SU-DHL-6 (cell line): ENCODE measurements around the gene RIMKLA.

ENCODE experiments used
- H2AFZ ChIP-seq: fragments of 200-600 bp; sonication (generic); 2 replicates; pipeline ENCODE4 v1.6.1; 2014; ENCODE audit warnings: low read depth, mild to moderate bottlenecking, moderate library complexity, mixed read lengths, antibody characterized with exemption, low read length; ENCODE audit not compliant: severe bottlenecking
- H3F3A ChIP-seq: fragments of 200-600 bp; shearing (Covaris generic); 2 replicates; pipeline ENCODE4 v1.6.0; 2016; ENCODE audit warnings: antibody characterized with exemption, mild to moderate bottlenecking; ENCODE audit not compliant: insufficient read depth
- H3K27ac ChIP-seq: fragments of 200-600 bp; sonication (generic); 2 replicates; pipeline ENCODE4 v1.5.1; 2016; ENCODE audit warnings: low read depth, mild to moderate bottlenecking, low read length, moderate library complexity, mixed read lengths
- H3K27me3 ChIP-seq: fragments of 200-600 bp; sonication (generic), shearing (Covaris generic); 2 replicates; pipeline ENCODE4 v1.6.0; 2014; ENCODE audit warnings: mild to moderate bottlenecking, low read length
- H3K36me3 ChIP-seq: fragments of 200-600 bp; sonication (generic); 2 replicates; pipeline ENCODE4 v1.6.1; 2014; ENCODE audit warnings: mild to moderate bottlenecking, low read length, mixed read lengths
- H3K4me2 ChIP-seq: fragments of 300-600, 200-600 bp; shearing (Covaris generic), sonication (generic); 2 replicates; pipeline ENCODE4 v1.6.0; 2014; ENCODE audit warnings: low read length, low read depth, mild to moderate bottlenecking; ENCODE audit not compliant: poor library complexity, severe bottlenecking
- H3K4me3 ChIP-seq: fragments of 200-600 bp; sonication (generic); 2 replicates; pipeline ENCODE4 v1.5.1; 2014; ENCODE audit warnings: antibody characterized with exemption, low read length, mild to moderate bottlenecking, mixed read lengths; ENCODE audit not compliant: insufficient read depth, poor library complexity, severe bottlenecking
- H3K79me2 ChIP-seq: fragments of 200-600 bp; sonication (generic); 2 replicates; pipeline ENCODE4 v1.6.1; 2014; ENCODE audit warnings: mild to moderate bottlenecking, low read length, moderate library complexity; ENCODE audit not compliant: insufficient read depth
- H3K9ac ChIP-seq: fragments of 200-600 bp; sonication (generic); 2 replicates; pipeline ENCODE4 v1.7.0; 2014; ENCODE audit warnings: mild to moderate bottlenecking, low read length
- H3K9me2 ChIP-seq: fragments of 200-600 bp; sonication (generic); replicated peaks from 2 replicates; pipeline ENCODE4 v1.6.1; 2014; ENCODE audit warnings: low read length; ENCODE audit not compliant: insufficient read depth
- H3K9me3 ChIP-seq: fragments of 200-600 bp; sonication (generic); 2 replicates; pipeline ENCODE4 v1.6.1; 2014; ENCODE audit warnings: low read length, mixed read lengths; ENCODE audit not compliant: insufficient read depth
- H4K20me1 ChIP-seq: fragments of 200-600 bp; sonication (generic); 2 replicates; pipeline ENCODE4 v1.6.1; 2014; ENCODE audit warnings: low read depth, mild to moderate bottlenecking, antibody characterized with exemption, low read length, moderate library complexity, mixed read lengths
- EZH2phosphoT487 ChIP-seq: fragments of 200-600 bp; sonication (generic), shearing (Covaris generic); conservative IDR thresholded peaks from 2 replicates; pipeline ENCODE4 v1.6.1; 2018; ENCODE audit warnings: mild to moderate bottlenecking, antibody characterized with exemption, low read length, moderate library complexity, mixed read lengths
- TF ChIP-seq, protein P1 (sequence below): fragments of 200-600 bp; sonication (generic); IDR thresholded peaks from one replicate; pipeline ENCODE4 v1.5.1; 2017; ENCODE audit warnings: antibody characterized with exemption, mild to moderate bottlenecking, low read length, moderate library complexity; ENCODE audit not compliant: insufficient read depth, poor library complexity, severe bottlenecking

Gene RIMKLA

DNA sequence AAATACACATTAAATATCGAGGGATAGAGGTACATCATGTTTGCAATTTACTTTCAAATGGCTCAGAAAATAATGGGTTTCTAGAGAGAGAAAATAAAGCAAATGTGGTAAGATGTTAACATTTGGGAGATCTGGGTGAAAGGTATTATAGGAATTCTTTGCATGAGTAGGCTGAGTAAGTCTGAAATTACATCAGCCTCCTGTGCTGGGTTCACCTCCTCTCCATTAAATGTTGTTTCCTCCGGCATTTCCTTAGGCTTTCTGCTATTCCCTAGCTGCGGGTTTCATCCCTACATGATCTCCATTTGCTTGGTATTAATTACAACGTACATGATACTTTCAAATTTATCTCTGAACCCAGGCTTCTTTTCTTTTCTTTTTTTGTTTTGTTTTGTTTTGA lies 43.6 kb downstream of the RIMKLA start:
- no peaks in the 10 kb centered on the region for H3K9me2 ChIP-seq
- H3K9me3 ChIP-seq, result no peaks in the 10 kb centered on the region
- TF ChIP-seq, protein P1, sequence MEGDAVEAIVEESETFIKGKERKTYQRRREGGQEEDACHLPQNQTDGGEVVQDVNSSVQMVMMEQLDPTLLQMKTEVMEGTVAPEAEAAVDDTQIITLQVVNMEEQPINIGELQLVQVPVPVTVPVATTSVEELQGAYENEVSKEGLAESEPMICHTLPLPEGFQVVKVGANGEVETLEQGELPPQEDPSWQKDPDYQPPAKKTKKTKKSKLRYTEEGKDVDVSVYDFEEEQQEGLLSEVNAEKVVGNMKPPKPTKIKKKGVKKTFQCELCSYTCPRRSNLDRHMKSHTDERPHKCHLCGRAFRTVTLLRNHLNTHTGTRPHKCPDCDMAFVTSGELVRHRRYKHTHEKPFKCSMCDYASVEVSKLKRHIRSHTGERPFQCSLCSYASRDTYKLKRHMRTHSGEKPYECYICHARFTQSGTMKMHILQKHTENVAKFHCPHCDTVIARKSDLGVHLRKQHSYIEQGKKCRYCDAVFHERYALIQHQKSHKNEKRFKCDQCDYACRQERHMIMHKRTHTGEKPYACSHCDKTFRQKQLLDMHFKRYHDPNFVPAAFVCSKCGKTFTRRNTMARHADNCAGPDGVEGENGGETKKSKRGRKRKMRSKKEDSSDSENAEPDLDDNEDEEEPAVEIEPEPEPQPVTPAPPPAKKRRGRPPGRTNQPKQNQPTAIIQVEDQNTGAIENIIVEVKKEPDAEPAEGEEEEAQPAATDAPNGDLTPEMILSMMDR, result no peak
- no peak for TF ChIP-seq EZH2phosphoT487
- no peak overlapping the region for H3K4me2 ChIP-seq
- H3K79me2 ChIP-seq, result no peaks in the 10 kb centered on the region
- no peaks in the 10 kb centered on the region for H3K36me3 ChIP-seq
- no peak overlapping the region for H3K27ac ChIP-seq
- H3F3A ChIP-seq, result no peaks in the 10 kb centered on the region
- H4K20me1 ChIP-seq, result no peaks in the 10 kb centered on the region
- H3K4me3 ChIP-seq, result no peak overlapping the region
- no peaks in the 10 kb centered on the region for H3K27me3 ChIP-seq
- H3K9ac ChIP-seq, result no peak overlapping the region
- no peak overlapping the region for H2AFZ ChIP-seq

GRCh38 chr1:42427240-42427639 lies 46.6 kb downstream of the RIMKLA start:
- Histone ChIP-seq H3K27ac (no peak overlapping the region), H2AFZ (no peak overlapping the region), H3K9ac (no peak overlapping the region), H3K9me3 (no peaks in the 10 kb centered on the region), H3K36me3 (no peaks in the 10 kb centered on the region), H3K27me3 (no peaks in the 10 kb centered on the region), H3F3A (no peaks in the 10 kb centered on the region), H3K4me2 (no peak overlapping the region), H3K79me2 (no peaks in the 10 kb centered on the region), H4K20me1 (no peaks in the 10 kb centered on the region), H3K4me3 (no peak overlapping the region), H3K9me2 (no peaks in the 10 kb centered on the region)
- TF ChIP-seq, protein P1, result no peak
- TF ChIP-seq EZH2phosphoT487, result no peak

DNA sequence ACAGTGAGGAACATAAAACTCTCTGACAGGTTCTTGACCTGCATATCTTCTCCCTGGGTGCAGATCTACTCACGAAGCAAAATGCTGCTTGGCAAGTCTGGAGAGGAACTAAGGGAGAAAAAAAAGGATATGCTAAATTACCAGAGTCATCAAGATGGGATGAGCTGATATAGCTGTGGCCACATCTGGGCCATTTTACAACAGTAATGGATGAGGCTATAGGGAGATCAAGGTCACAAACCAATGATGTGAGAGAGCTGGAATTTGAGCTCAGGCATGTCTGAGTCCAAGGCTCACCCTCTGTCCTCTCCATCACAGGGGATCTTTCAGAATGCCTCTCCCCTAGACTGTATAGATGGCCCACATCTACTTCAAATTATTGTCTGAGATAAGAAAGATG lies 49.0 kb downstream of the RIMKLA start:
- H4K20me1 ChIP-seq, result no peaks in the 10 kb centered on the region
- H3K4me3 ChIP-seq, result no peak overlapping the region
- H3K9ac ChIP-seq, result no peak overlapping the region
- no peak overlapping the region for H3K4me2 ChIP-seq
- no peaks in the 10 kb centered on the region for H3K36me3 ChIP-seq
- TF ChIP-seq, protein P1, result no peak
- no peak for TF ChIP-seq EZH2phosphoT487
- no peaks in the 10 kb centered on the region for H3F3A ChIP-seq
- H3K27ac ChIP-seq, result no peak overlapping the region
- no peaks in the 10 kb centered on the region for H3K79me2 ChIP-seq
- no peak overlapping the region for H2AFZ ChIP-seq
- no peaks in the 10 kb centered on the region for H3K27me3 ChIP-seq
- H3K9me3 ChIP-seq, result no peaks in the 10 kb centered on the region
- H3K9me2 ChIP-seq, result no peaks in the 10 kb centered on the region
